Natural killer cell (primary cell): ENCODE results near the gene ARL15. TPM values are rescaled to one million over a fixed set of nuclear protein-coding genes. Genes with fewer than 3 reads are reported as not detected.

ENCODE experiments used
- ATAC-seq, 3 donors: fragments of 150-1000 bp in 2 of 3; fragments of 200-7000 bp in 1 of 3; cut with Tn5 transposase; 1 replicate in 1 of 3; 2 replicates in 2 of 3; pipeline ENCODE4 v1.10.0; 2021; ENCODE audit warnings: mild to moderate bottlenecking in 2 of 3, moderate library complexity in 2 of 3
- DNase-seq, 2 donors: peaks; one replicate each; pipeline versions ENCODE4 v3.0.0 to v3.0.0-alpha.2; 2013 to 2021; ENCODE audit warnings: mixed read lengths in 1 of 2
- H3K27ac ChIP-seq: one replicate; pipeline ENCODE4 v1.5.1; 2013; ENCODE audit warnings: mild to moderate bottlenecking, low read length
- H3K27me3 ChIP-seq: one replicate; pipeline ENCODE4 v1.6.1; 2013; ENCODE audit warnings: low read length; ENCODE audit not compliant: control insufficient read depth, insufficient read depth
- H3K36me3 ChIP-seq: one replicate; pipeline ENCODE4 v1.6.1; 2013; ENCODE audit warnings: low read length; ENCODE audit not compliant: control insufficient read depth, insufficient read depth
- H3K4me1 ChIP-seq: one replicate; pipeline ENCODE4 v1.6.1; 2013; ENCODE audit warnings: low read length; ENCODE audit not compliant: control insufficient read depth, insufficient read depth
- H3K4me3 ChIP-seq: one replicate; pipeline ENCODE4 v1.5.1; 2013; ENCODE audit warnings: low read length
- H3K9me3 ChIP-seq: one replicate; pipeline ENCODE4 v1.6.1; 2013; ENCODE audit warnings: low read length; ENCODE audit not compliant: control insufficient read depth, insufficient read depth
- H3K27ac Mint-ChIP-seq, 2 donors: one replicate each; pipeline ENCODE4 v1.8.0; 2022; ENCODE audit warnings: mild to moderate bottlenecking in 2 of 2, mixed read lengths in 2 of 2, moderate library complexity in 1 of 2
- H3K27me3 Mint-ChIP-seq, 2 donors: one replicate each; pipeline ENCODE4 v1.8.0; 2022; ENCODE audit warnings: low read depth in 2 of 2, mixed read lengths in 2 of 2
- H3K36me3 Mint-ChIP-seq: one replicate; pipeline ENCODE4 v1.8.0; 2022; ENCODE audit warnings: mixed read lengths
- H3K4me1 Mint-ChIP-seq, 2 donors: one replicate each; pipeline ENCODE4 v1.8.0; 2022; ENCODE audit warnings: mixed read lengths in 2 of 2
- H3K4me3 Mint-ChIP-seq: one replicate; pipeline ENCODE4 v1.8.0; 2022; ENCODE audit warnings: mild to moderate bottlenecking, moderate library complexity, mixed read lengths
- H3K9me3 Mint-ChIP-seq, 2 donors: one replicate each; pipeline ENCODE4 v1.8.0; 2022; ENCODE audit warnings: mixed read lengths in 2 of 2
- CTCF ChIP-seq: fragments of 200-600 bp; IDR thresholded peaks from one replicate; pipeline ENCODE4 v1.8.0; 2022; ENCODE audit warnings: antibody characterized with exemption
- WGBS: methylation state at CpG from one replicate; pipeline ENCODE4 v1.1.7; 2013; ENCODE audit warnings: missing lambda C conversion rate; ENCODE audit not compliant: insufficient coverage; 5-methylcytosine and 5-hydroxymethylcytosine counted together
- intact Hi-C: fragments of 100-400 bp; cut with micrococcal nuclease; formaldehyde crosslinking; loops from one replicate; pipeline ENCODE4 v1.14.2; 2022
- total RNA-seq, 4 donors: library from RNA; stranded (reverse); fragments of 120-200 nt in 1 of 4; gene quantifications; one replicate each; pipeline versions ENCODE4 v1.2.3 to v1.2.4, GENCODE V29; 2013 to 2022

The ARL15 gene
- total RNA-seq, 3 donors from 2014 or later (not counting 1 experiment from before 2014, with no cell fraction given) = 28.9 to 35.1 (median 33.1) TPM

- Histone ChIP-seq H3K4me1 (no peaks in the 10 kb centered on the region), H3K36me3 (no peaks in the 10 kb centered on the region), H3K9me3 (no peaks in the 10 kb centered on the region), H3K4me3 (no peak overlapping the region), H3K27ac (no peak overlapping the region), H3K27me3 (no peaks in the 10 kb centered on the region)
- no peak for DNase-seq
- Mint-ChIP-seq H3K27me3 (no peaks in the 10 kb centered on the region), H3K9me3 (no peaks in the 10 kb centered on the region), H3K27ac (no peak overlapping the region), H3K36me3 (no peaks in the 10 kb centered on the region), H3K4me1 (peaks cover 9 to 12% of the 10 kb centered on the region in 2 donors), H3K4me3 (no peak overlapping the region)
- no peak for ATAC-seq
- WGBS = 97% methylated on average over 3 of the region's 5 CpGs
- TF ChIP-seq CTCF = no peak
- intact Hi-C loops = no loop called here
Observed at GRCh38 chr5:54136516-54137440, 173.6 kb downstream of the ARL15 start.

GRCh38 chr5:54135042-54135441, 175.3 kb downstream of the ARL15 start:
- intact Hi-C loops = no loop called here
- H3K9me3 Mint-ChIP-seq = no peaks in the 10 kb centered on the region

GRCh38 chr5:54133917-54134316, 176.5 kb downstream of the ARL15 start:
- H3K27ac Mint-ChIP-seq = no peak overlapping the region
- H3K4me3 ChIP-seq = no peak overlapping the region
- H3K27me3 ChIP-seq = no peaks in the 10 kb centered on the region
- intact Hi-C loops = no loop called here
- H3K36me3 ChIP-seq = no peaks in the 10 kb centered on the region
- no peak overlapping the region for H3K4me3 Mint-ChIP-seq
- no peak for ATAC-seq
- H3K27ac ChIP-seq = no peak overlapping the region
- TF ChIP-seq CTCF = no peak
- H3K9me3 Mint-ChIP-seq = no peaks in the 10 kb centered on the region
- H3K4me1 Mint-ChIP-seq = peaks cover 5 to 14% of the 10 kb centered on the region in 2 donors
- no peaks in the 10 kb centered on the region for H3K36me3 Mint-ChIP-seq
- DNase-seq = no peak
- H3K4me1 ChIP-seq = no peaks in the 10 kb centered on the region
- H3K9me3 ChIP-seq = no peaks in the 10 kb centered on the region
- H3K27me3 Mint-ChIP-seq = no peaks in the 10 kb centered on the region

More at GRCh38 chr5:54135042-54135441, 175.3 kb downstream of the ARL15 start:
- Histone ChIP-seq H3K4me1 (no peaks in the 10 kb centered on the region), H3K27me3 (no peaks in the 10 kb centered on the region), H3K36me3 (no peaks in the 10 kb centered on the region), H3K4me3 (no peak overlapping the region), H3K9me3 (no peaks in the 10 kb centered on the region), H3K27ac (no peak overlapping the region)
- Mint-ChIP-seq H3K27ac (no peak overlapping the region), H3K27me3 (no peaks in the 10 kb centered on the region), H3K4me1 (peaks cover 9 to 18% of the 10 kb centered on the region in 2 donors), H3K36me3 (no peaks in the 10 kb centered on the region), H3K4me3 (no peak overlapping the region)
- 60% methylated on average over 1 of the region's 2 CpGs for WGBS
- no peak for TF ChIP-seq CTCF
- DNase-seq (no peak), ATAC-seq (no peak)
